ENCODE results near the gene ZC3H4. TPM values are rescaled to one million over a fixed set of nuclear protein-coding genes. Genes with fewer than 3 reads are reported as not detected.
A peak's percentile ranks its signal among the peaks of the same experiment; 100 is the strongest.

ZC3H4 gene
- total RNA-seq, 6 experiments from 2014 or later, result 43.9 to 66.1 (median 55.2) TPM

GRCh38 chr19:47152205-47152604, 38.6 kb upstream of the ZC3H4 start:
- H3K9me3 Mint-ChIP-seq, result no peaks in the 10 kb centered on the region
- peaks cover 22% of the 10 kb centered on the region for H3K4me1 Mint-ChIP-seq (ENCODE audit: low read depth)
- DNase-seq, result no peak
- TF ChIP-seq, protein P1, sequence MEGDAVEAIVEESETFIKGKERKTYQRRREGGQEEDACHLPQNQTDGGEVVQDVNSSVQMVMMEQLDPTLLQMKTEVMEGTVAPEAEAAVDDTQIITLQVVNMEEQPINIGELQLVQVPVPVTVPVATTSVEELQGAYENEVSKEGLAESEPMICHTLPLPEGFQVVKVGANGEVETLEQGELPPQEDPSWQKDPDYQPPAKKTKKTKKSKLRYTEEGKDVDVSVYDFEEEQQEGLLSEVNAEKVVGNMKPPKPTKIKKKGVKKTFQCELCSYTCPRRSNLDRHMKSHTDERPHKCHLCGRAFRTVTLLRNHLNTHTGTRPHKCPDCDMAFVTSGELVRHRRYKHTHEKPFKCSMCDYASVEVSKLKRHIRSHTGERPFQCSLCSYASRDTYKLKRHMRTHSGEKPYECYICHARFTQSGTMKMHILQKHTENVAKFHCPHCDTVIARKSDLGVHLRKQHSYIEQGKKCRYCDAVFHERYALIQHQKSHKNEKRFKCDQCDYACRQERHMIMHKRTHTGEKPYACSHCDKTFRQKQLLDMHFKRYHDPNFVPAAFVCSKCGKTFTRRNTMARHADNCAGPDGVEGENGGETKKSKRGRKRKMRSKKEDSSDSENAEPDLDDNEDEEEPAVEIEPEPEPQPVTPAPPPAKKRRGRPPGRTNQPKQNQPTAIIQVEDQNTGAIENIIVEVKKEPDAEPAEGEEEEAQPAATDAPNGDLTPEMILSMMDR (IDR thresholded peaks at IDR 0.05), result no peak
- H3K27ac Mint-ChIP-seq, result peak overlapping the region; percentile 17; the same call in 1 of the 2 replicates
- H3K4me3 Mint-ChIP-seq, result no peak overlapping the region
- H3K36me3 Mint-ChIP-seq (ENCODE audit: low read depth), result peaks cover 40% of the 10 kb centered on the region
- no peaks in the 10 kb centered on the region for H3K27me3 Mint-ChIP-seq (ENCODE audit: insufficient read depth)

- Mint-ChIP-seq H3K4me1 (ENCODE audit: low read depth) (peaks cover 17% of the 10 kb centered on the region), H3K27me3 (ENCODE audit: insufficient read depth) (no peaks in the 10 kb centered on the region), H3K36me3 (ENCODE audit: low read depth) (peaks cover 41% of the 10 kb centered on the region), H3K4me3 (no peak overlapping the region), H3K27ac (peak overlapping the region; percentile 24; the same call in 1 of the 2 replicates), H3K9me3 (no peaks in the 10 kb centered on the region)
- TF ChIP-seq, protein P1 (IDR thresholded peaks at IDR 0.05), result no peak
- no peak for DNase-seq
Observed at GRCh38 chr19:47151627-47152026, 38.1 kb upstream of the ZC3H4 start.

GRCh38 chr19:47146920-47147319, 33.3 kb upstream of the ZC3H4 start:
- Mint-ChIP-seq H3K36me3 (ENCODE audit: low read depth) (peaks cover 38% of the 10 kb centered on the region), H3K9me3 (no peaks in the 10 kb centered on the region), H3K27me3 (ENCODE audit: insufficient read depth) (no peaks in the 10 kb centered on the region; the same call in 1 of the 2 replicates), H3K4me3 (no peak overlapping the region), H3K27ac (peak overlapping the region; percentile 44), H3K4me1 (ENCODE audit: low read depth) (peaks cover 17% of the 10 kb centered on the region)
- TF ChIP-seq, protein P1 (IDR thresholded peaks at IDR 0.05), result no peak
- no peak for DNase-seq

GRCh38 chr19:47145639-47146486, 32.3 kb upstream of the ZC3H4 start:
- Mint-ChIP-seq H3K36me3 (ENCODE audit: low read depth) (peaks cover 37% of the 10 kb centered on the region), H3K27ac (peak overlapping the region; percentile 14), H3K4me1 (ENCODE audit: low read depth) (peaks cover 26% of the 10 kb centered on the region), H3K4me3 (no peak overlapping the region), H3K9me3 (no peaks in the 10 kb centered on the region), H3K27me3 (ENCODE audit: insufficient read depth) (no peaks in the 10 kb centered on the region; the same call in 1 of the 2 replicates)
- DNase-seq, result no peak
- TF ChIP-seq, protein P1 (IDR thresholded peaks at IDR 0.05), result no peak

DNA sequence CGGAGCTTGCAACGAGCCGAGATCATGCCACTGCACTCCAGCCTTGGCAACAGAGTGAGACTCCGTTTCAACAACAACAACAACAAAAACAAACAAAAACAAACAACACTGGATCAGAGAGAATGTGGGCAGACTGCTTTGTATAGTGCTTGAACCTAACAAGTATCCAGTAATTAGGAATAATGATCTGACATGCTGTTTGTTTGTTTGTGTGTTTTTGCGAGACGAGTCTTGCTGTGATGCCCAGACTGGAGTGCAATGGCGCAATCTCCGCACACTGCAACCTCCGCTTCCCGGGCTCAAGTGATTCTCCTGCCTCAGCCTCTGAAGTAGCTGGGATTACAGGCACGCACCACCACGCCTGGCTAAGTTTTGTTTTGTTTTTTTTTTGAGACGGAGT, 31.1 kb upstream of the ZC3H4 start:
- TF ChIP-seq, protein P1 (IDR thresholded peaks at IDR 0.05), result no peak
- no peak overlapping the region for H3K4me3 Mint-ChIP-seq
- H3K4me1 Mint-ChIP-seq (ENCODE audit: low read depth), result peaks cover 26% of the 10 kb centered on the region
- H3K36me3 Mint-ChIP-seq (ENCODE audit: low read depth), result peaks cover 33% of the 10 kb centered on the region
- no peaks in the 10 kb centered on the region; the same call in 1 of the 2 replicates for H3K27me3 Mint-ChIP-seq (ENCODE audit: insufficient read depth)
- DNase-seq, result no peak
- no peaks in the 10 kb centered on the region for H3K9me3 Mint-ChIP-seq
- no peak overlapping the region for H3K27ac Mint-ChIP-seq

Data from HFFc6 (cell line).